Endodermal cell (in vitro differentiated cells): ENCODE measurements around the gene TMEM17. TPM values are rescaled to one million over a fixed set of nuclear protein-coding genes. Genes with fewer than 3 reads are reported as not detected.

Experiments used
- DNase-seq: peaks from one replicate; pipeline ENCODE4 v3.0.0-alpha.2; 2017
- H3K27ac ChIP-seq: 2 replicates; pipeline ENCODE4 v1.5.1; 2013; ENCODE audit warnings: mild to moderate bottlenecking, low read depth, low read length, moderate library complexity
- H3K27me3 ChIP-seq: 2 replicates; pipeline ENCODE4 v1.6.1; 2013; ENCODE audit warnings: mild to moderate bottlenecking, low read length, moderate library complexity; ENCODE audit not compliant: insufficient read depth, control insufficient read depth, poor library complexity, severe bottlenecking
- H3K36me3 ChIP-seq: 2 replicates; pipeline ENCODE4 v1.7.0; 2013; ENCODE audit warnings: mild to moderate bottlenecking, low read length, moderate library complexity; ENCODE audit not compliant: control insufficient read depth, insufficient read depth
- H3K4me1 ChIP-seq: one replicate; pipeline ENCODE4 v1.7.0; 2013; ENCODE audit warnings: low read length; ENCODE audit not compliant: control insufficient read depth, insufficient read depth
- H3K4me3 ChIP-seq: 2 replicates; pipeline ENCODE4 v1.5.1; 2013; ENCODE audit warnings: mild to moderate bottlenecking, low read length, moderate library complexity
- H3K9ac ChIP-seq: 2 replicates; pipeline ENCODE4 v1.6.1; 2013; ENCODE audit warnings: mild to moderate bottlenecking, low read length, moderate library complexity; ENCODE audit not compliant: poor library complexity, severe bottlenecking; ENCODE audit errors: extremely low read depth
- H3K9me3 ChIP-seq: 2 replicates; pipeline ENCODE4 v1.6.1; 2013; ENCODE audit warnings: mild to moderate bottlenecking, low read length, moderate library complexity; ENCODE audit not compliant: control insufficient read depth
- H3K27ac Mint-ChIP-seq: 2 replicates; pipeline ENCODE4 v1.8.0; 2020; ENCODE audit warnings: mixed read lengths
- H3K27me3 Mint-ChIP-seq: 2 replicates; pipeline ENCODE4 v1.8.0; 2021; ENCODE audit warnings: mild to moderate bottlenecking, mixed read lengths; ENCODE audit not compliant: insufficient read depth
- H3K36me3 Mint-ChIP-seq: 2 replicates; pipeline ENCODE4 v1.8.0; 2020; ENCODE audit warnings: low read depth, mixed read lengths
- H3K4me1 Mint-ChIP-seq: 2 replicates; pipeline ENCODE4 v1.8.0; 2020; ENCODE audit warnings: mixed read lengths
- H3K4me3 Mint-ChIP-seq: 2 replicates; pipeline ENCODE4 v1.8.0; 2020; ENCODE audit warnings: mild to moderate bottlenecking, moderate library complexity, mixed read lengths
- H3K9me3 Mint-ChIP-seq: 2 replicates; pipeline ENCODE4 v1.8.0; 2020; ENCODE audit warnings: mild to moderate bottlenecking, mixed read lengths
- WGBS, 2 experiments: methylation state at CpG; one replicate each; pipeline versions ENCODE4 v1.1.5 to v1.1.7; 2013; ENCODE audit warnings: missing lambda C conversion rate in 2 of 2, mixed read lengths in 1 of 2; ENCODE audit not compliant: insufficient coverage in 1 of 2, insufficient read length in 1 of 2; 5-methylcytosine and 5-hydroxymethylcytosine counted together
- total RNA-seq, 2 donors: library from RNA; stranded (reverse); fragmentation: NEBNext Ultra II Directional in 1 of 2; extraction: Animal tissue kit (Norgen Biotek cat#: 25700) in 1 of 2; gene quantifications; 2 replicates in 1 of 2; 3 replicates in 1 of 2; pipeline ENCODE4 v1.2.1, GENCODE V29; 2021
- TF ChIP-seq, protein P1 (sequence below): fragments of 200-600 bp; sonication (generic); conservative IDR thresholded peaks from 2 replicates; pipeline ENCODE4 v1.5.0; 2021; ENCODE audit warnings: antibody characterized with exemption, mild to moderate bottlenecking

Gene TMEM17
- total RNA-seq, 2 donors from 2014 or later: 1.8 to 2.0 TPM

DNA sequence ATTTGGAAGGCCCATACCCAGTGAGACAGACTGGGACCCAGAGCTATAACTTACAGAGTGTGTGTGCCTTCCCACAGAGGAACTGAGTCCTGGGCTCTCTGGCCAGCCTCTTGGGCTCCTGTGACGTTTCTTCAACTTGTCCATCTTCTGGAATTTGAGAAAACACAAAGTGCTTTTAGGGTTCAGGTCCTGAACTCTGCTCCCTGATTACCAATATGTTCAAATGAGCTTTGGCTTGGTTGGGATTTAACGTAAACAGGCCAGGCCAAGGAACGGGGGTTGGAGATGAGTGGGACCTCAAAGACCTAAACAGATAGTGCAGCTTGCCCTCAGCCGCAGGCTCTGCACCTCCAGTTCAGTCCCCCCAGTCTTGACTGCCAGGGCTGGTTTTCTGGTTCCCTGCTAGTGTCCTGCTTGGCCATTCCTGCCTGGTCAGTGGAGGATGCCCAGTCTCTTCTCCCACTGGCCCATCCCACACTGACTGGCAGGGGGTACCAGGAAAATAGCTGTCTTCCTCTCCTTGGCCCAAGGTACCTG lies 44.9 kb downstream of the TMEM17 start:
- Histone ChIP-seq H3K9me3 (no peaks in the 10 kb centered on the region), H3K27me3 (peaks cover 13% of the 10 kb centered on the region), H3K4me1 (peaks cover 8% of the 10 kb centered on the region), H3K36me3 (no peaks in the 10 kb centered on the region), H3K4me3 (no peak overlapping the region), H3K9ac (no peak overlapping the region), H3K27ac (no peak overlapping the region)
- 89 to 97% methylated on average over 2 to 4 of the region's 4 CpGs for WGBS, 2 experiments
- TF ChIP-seq, protein P1, sequence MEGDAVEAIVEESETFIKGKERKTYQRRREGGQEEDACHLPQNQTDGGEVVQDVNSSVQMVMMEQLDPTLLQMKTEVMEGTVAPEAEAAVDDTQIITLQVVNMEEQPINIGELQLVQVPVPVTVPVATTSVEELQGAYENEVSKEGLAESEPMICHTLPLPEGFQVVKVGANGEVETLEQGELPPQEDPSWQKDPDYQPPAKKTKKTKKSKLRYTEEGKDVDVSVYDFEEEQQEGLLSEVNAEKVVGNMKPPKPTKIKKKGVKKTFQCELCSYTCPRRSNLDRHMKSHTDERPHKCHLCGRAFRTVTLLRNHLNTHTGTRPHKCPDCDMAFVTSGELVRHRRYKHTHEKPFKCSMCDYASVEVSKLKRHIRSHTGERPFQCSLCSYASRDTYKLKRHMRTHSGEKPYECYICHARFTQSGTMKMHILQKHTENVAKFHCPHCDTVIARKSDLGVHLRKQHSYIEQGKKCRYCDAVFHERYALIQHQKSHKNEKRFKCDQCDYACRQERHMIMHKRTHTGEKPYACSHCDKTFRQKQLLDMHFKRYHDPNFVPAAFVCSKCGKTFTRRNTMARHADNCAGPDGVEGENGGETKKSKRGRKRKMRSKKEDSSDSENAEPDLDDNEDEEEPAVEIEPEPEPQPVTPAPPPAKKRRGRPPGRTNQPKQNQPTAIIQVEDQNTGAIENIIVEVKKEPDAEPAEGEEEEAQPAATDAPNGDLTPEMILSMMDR: no peak
- H3K27ac Mint-ChIP-seq: no peak overlapping the region
- peaks cover 19% of the 10 kb centered on the region for H3K27me3 Mint-ChIP-seq
- no peak for DNase-seq
- H3K4me3 Mint-ChIP-seq: no peak overlapping the region
- H3K36me3 Mint-ChIP-seq: no peaks in the 10 kb centered on the region
- peaks cover 23% of the 10 kb centered on the region for H3K4me1 Mint-ChIP-seq
- H3K9me3 Mint-ChIP-seq: no peaks in the 10 kb centered on the region

DNA sequence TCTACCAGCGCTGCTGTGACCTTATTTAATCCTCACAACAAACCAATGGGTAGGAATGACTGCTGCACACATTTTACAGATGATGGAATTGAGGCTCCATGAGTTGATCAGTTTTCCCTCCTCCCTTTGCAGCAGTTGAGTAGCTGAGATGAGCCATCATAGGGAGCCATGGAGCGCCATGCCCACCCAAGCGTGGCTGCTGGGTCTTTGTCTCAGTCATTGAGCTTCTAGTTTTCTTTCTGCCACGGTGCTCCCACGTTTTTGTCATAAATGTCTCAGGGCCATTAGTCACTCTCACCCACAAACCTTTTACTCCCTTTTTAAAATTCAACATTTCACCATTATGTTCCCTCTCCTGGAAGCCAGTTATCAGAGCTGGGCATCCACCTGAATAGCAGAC lies 45.8 kb downstream of the TMEM17 start:
- no peak overlapping the region for H3K27ac Mint-ChIP-seq
- peaks cover 17% of the 10 kb centered on the region for H3K27me3 ChIP-seq
- DNase-seq: no peak
- TF ChIP-seq, protein P1: no peak
- H3K9me3 ChIP-seq: no peaks in the 10 kb centered on the region
- H3K4me3 Mint-ChIP-seq: no peak overlapping the region
- H3K36me3 Mint-ChIP-seq: no peaks in the 10 kb centered on the region
- no peak overlapping the region for H3K9ac ChIP-seq
- no peaks in the 10 kb centered on the region for H3K36me3 ChIP-seq
- 81 to 85% methylated on average over 5 of the region's 5 CpGs for WGBS, 2 experiments
- H3K4me1 Mint-ChIP-seq: peaks cover 17% of the 10 kb centered on the region
- H3K4me1 ChIP-seq: peaks cover 3% of the 10 kb centered on the region
- no peak overlapping the region for H3K27ac ChIP-seq
- H3K4me3 ChIP-seq: no peak overlapping the region
- H3K27me3 Mint-ChIP-seq: peaks cover 26% of the 10 kb centered on the region
- no peaks in the 10 kb centered on the region for H3K9me3 Mint-ChIP-seq

GRCh38 chr2:62459672-62460071 lies 46.3 kb downstream of the TMEM17 start:
- Mint-ChIP-seq H3K9me3 (no peaks in the 10 kb centered on the region), H3K27me3 (peaks cover 28% of the 10 kb centered on the region), H3K4me1 (peaks cover 14% of the 10 kb centered on the region), H3K36me3 (no peaks in the 10 kb centered on the region), H3K4me3 (no peak overlapping the region), H3K27ac (no peak overlapping the region)
- H3K4me3 ChIP-seq: no peak overlapping the region
- no peaks in the 10 kb centered on the region for H3K36me3 ChIP-seq
- H3K9ac ChIP-seq: no peak overlapping the region
- peaks cover 3% of the 10 kb centered on the region for H3K4me1 ChIP-seq
- WGBS, 2 experiments: 86 to 95% methylated on average over 1 to 2 of the region's 2 CpGs
- peaks cover 17% of the 10 kb centered on the region for H3K27me3 ChIP-seq
- no peaks in the 10 kb centered on the region for H3K9me3 ChIP-seq
- no peak overlapping the region for H3K27ac ChIP-seq
- no peak for DNase-seq
- TF ChIP-seq, protein P1: no peak
